Kidney glomerular epithelial cell (primary cell): Measurements from ENCODE around the gene ACAD11.
A peak's percentile ranks its signal among the peaks of the same experiment; 100 is the strongest.
"Not testable (repeated sequence)": the region's sequence is repeated elsewhere in the genome, so short reads cannot be mapped to it uniquely, and the experiment has no call there.

Source experiments
- DNase-seq: peaks from one replicate; lab custom pipeline; 2025; lab: John Stamatoyannopoulos, UW

ACAD11 gene

GRCh38 chr3:132597660-132598059 is 61.9 kb downstream of the ACAD11 start:
- DNase-seq: no peak

- no peak for DNase-seq
Measured at GRCh38 chr3:132596816-132597433, 62.7 kb downstream of the ACAD11 start, which contains the start of gene ACKR4. TSS of gene ACKR4 (plus strand) at chr3:132597270. CDS start at chr3:132600398, 3,128 bp downstream.

- no peak for DNase-seq
Measured at GRCh38 chr3:132596326-132596725, 63.3 kb downstream of the ACAD11 start.

GRCh38 chr3:132595014-132595413 is 64.6 kb downstream of the ACAD11 start:
- DNase-seq: peak; percentile 27

GRCh38 chr3:132594498-132594897 is 65.1 kb downstream of the ACAD11 start:
- no peak for DNase-seq

- DNase-seq: peak; percentile 69
Measured at GRCh38 chr3:132593947-132594323, 65.7 kb downstream of the ACAD11 start.

GRCh38 chr3:132593241-132593946 is 66.2 kb downstream of the ACAD11 start:
- DNase-seq: no peak

GRCh38 chr3:132592216-132592615 is 67.4 kb downstream of the ACAD11 start:
- no peak for DNase-seq

- DNase-seq: no peak
Measured at GRCh38 chr3:132587401-132587800, 72.2 kb downstream of the ACAD11 start.

- DNase-seq: no peak
Measured at GRCh38 chr3:132573797-132574211, 85.8 kb downstream of the ACAD11 start.

- DNase-seq: no peak
Measured at GRCh38 chr3:132570016-132570415, 89.6 kb downstream of the ACAD11 start.

GRCh38 chr3:132569580-132569979 is 90.0 kb downstream of the ACAD11 start:
- no peak for DNase-seq

GRCh38 chr3:132569153-132569552 is 90.5 kb downstream of the ACAD11 start:
- no peak for DNase-seq

- DNase-seq: no peak
Measured at GRCh38 chr3:132568422-132568821, 91.2 kb downstream of the ACAD11 start.

- DNase-seq: no peak
Measured at GRCh38 chr3:132564070-132564465, 95.5 kb downstream of the ACAD11 start.

- no peak for DNase-seq
Measured at GRCh38 chr3:132563420-132564069, 96.1 kb downstream of the ACAD11 start.

- no peak for DNase-seq
Measured at GRCh38 chr3:132561003-132561402, 98.6 kb downstream of the ACAD11 start.

- no peak for DNase-seq
Measured at GRCh38 chr3:132556508-132557159, 103.0 kb downstream of the ACAD11 start.

GRCh38 chr3:132556036-132556386 is 103.6 kb downstream of the ACAD11 start:
- not testable (repeated sequence) for DNase-seq

- no peak for DNase-seq
Measured at GRCh38 chr3:132555306-132556035, 104.1 kb downstream of the ACAD11 start.

GRCh38 chr3:132554437-132554836 is 105.2 kb downstream of the ACAD11 start:
- no peak for DNase-seq

GRCh38 chr3:132553826-132554225 is 105.8 kb downstream of the ACAD11 start:
- no peak for DNase-seq
